GM18951 (cell line): Measurements from ENCODE around the gene CARMIL1.

Experiments used
- POLR2A ChIP-seq: IDR thresholded peaks from 4 replicates; pipeline ENCODE4 v1.6.1; 2011; ENCODE audit warnings: mild to moderate bottlenecking; ENCODE audit not compliant: insufficient read length, insufficient read depth; ENCODE audit errors: extremely low read depth
- in situ Hi-C: fragments of 300-500 bp; cut with MboI; formaldehyde crosslinking; loops from one replicate; pipeline ENCODE4 v1.12.0; 2022; ENCODE audit warnings: low sequenced_read_pairs, mixed read lengths, inconsistent platforms; ENCODE audit not compliant: unreplicated experiment

The CARMIL1 gene

GRCh38 chr6:25450469-25451198 lies 171.5 kb downstream of the CARMIL1 start:
- in situ Hi-C loops = no loop called here
- TF ChIP-seq POLR2A = no peak

- in situ Hi-C loops = no loop called here
These were observed 172.9 kb downstream of the CARMIL1 start for GRCh38 chr6:25452031-25452430.

GRCh38 chr6:25453288-25453687 lies 174.1 kb downstream of the CARMIL1 start:
- TF ChIP-seq POLR2A = no peak
- in situ Hi-C loops = no loop called here

More at GRCh38 chr6:25452031-25452430, 172.9 kb downstream of the CARMIL1 start:
- TF ChIP-seq POLR2A = no peak

- in situ Hi-C loops = no loop called here
- TF ChIP-seq POLR2A = no peak
These were observed 175.0 kb downstream of the CARMIL1 start for GRCh38 chr6:25454136-25454535.

- TF ChIP-seq POLR2A = no peak
- in situ Hi-C loops = no loop called here
These were observed 177.3 kb downstream of the CARMIL1 start for GRCh38 chr6:25456249-25457040.

- TF ChIP-seq POLR2A = no peak
- in situ Hi-C loops = no loop called here
These were observed 178.3 kb downstream of the CARMIL1 start for GRCh38 chr6:25457516-25457915.

GRCh38 chr6:25458485-25458884 lies 179.3 kb downstream of the CARMIL1 start:
- in situ Hi-C loops = no loop called here

GRCh38 chr6:25462235-25462897 lies 183.2 kb downstream of the CARMIL1 start:
- in situ Hi-C loops = no loop called here
- TF ChIP-seq POLR2A = no peak

More at GRCh38 chr6:25458485-25458884, 179.3 kb downstream of the CARMIL1 start:
- no peak for TF ChIP-seq POLR2A

- in situ Hi-C loops = no loop called here
- no peak for TF ChIP-seq POLR2A
These were observed 184.3 kb downstream of the CARMIL1 start for GRCh38 chr6:25463441-25463840.

- in situ Hi-C loops = no loop called here
- no peak for TF ChIP-seq POLR2A
These were observed 185.1 kb downstream of the CARMIL1 start for GRCh38 chr6:25464225-25464624.

- no peak for TF ChIP-seq POLR2A
- in situ Hi-C loops = no loop called here
These were observed 186.8 kb downstream of the CARMIL1 start for GRCh38 chr6:25465941-25466340.

GRCh38 chr6:25468881-25469280 lies 189.7 kb downstream of the CARMIL1 start:
- in situ Hi-C loops = no loop called here
- TF ChIP-seq POLR2A = no peak

- in situ Hi-C loops = no loop called here
- no peak for TF ChIP-seq POLR2A
These were observed 190.7 kb downstream of the CARMIL1 start for GRCh38 chr6:25469797-25470388.
